ENCODE data around the gene SENP1. TPM values are rescaled to one million over a fixed set of nuclear protein-coding genes. Genes with fewer than 3 reads are reported as not detected.

SENP1 gene
- total RNA-seq, 1 donor from 2014 or later: 24.2 TPM

DNA sequence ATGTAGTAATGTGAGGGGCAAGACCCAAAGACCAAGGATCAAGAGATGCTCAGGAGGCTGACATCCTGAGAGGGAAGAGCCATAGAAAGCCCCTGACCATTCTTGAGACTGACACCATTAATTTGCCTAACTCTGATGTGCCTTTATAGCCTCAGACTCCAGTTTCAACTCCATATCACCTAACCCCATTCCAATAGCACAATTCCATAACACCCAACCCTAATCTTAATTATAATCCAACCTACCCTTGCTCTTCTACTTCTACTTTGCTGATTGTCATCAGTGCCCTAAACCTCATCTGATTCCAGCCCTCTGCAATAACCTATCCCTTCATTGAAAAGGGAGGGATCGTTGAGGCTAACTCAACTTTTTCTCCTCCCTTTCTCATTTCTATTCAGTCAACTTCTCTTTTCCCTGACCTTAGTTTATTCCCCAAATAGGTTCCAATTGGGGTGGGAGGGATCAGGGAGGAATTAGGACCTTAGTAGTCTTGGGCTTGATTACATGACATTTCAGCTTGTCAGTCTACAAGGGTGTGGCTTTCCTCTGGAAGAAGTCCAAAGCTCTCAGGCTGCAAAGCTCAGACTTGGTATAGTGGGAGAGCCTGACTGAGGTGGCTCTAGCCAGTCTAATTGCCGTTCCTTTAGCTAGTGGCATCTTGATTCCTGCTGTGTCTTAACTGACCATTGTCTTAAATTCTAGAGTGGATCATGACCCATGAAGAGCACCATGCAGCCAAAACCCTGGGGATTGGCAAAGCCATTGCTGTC lies 16.4 kb upstream of the SENP1 start:
- Mint-ChIP-seq H3K9me3 (ENCODE audit: unreplicated experiment) (no peaks in the 10 kb centered on the region), H3K36me3 (ENCODE audit: unreplicated experiment) (no peaks in the 10 kb centered on the region), H3K27ac (ENCODE audit: unreplicated experiment) (no peak overlapping the region), H3K27me3 (ENCODE audit: unreplicated experiment) (peaks cover 6% of the 10 kb centered on the region), H3K4me3 (ENCODE audit: unreplicated experiment) (no peak overlapping the region), H3K4me1 (ENCODE audit: low read depth, unreplicated experiment) (peaks cover 9% of the 10 kb centered on the region)
- no peak for TF ChIP-seq CTCF (IDR thresholded peaks at IDR 0.05; ENCODE audit: partially characterized antibody, unreplicated experiment)
- DNase-seq: no peak

DNA sequence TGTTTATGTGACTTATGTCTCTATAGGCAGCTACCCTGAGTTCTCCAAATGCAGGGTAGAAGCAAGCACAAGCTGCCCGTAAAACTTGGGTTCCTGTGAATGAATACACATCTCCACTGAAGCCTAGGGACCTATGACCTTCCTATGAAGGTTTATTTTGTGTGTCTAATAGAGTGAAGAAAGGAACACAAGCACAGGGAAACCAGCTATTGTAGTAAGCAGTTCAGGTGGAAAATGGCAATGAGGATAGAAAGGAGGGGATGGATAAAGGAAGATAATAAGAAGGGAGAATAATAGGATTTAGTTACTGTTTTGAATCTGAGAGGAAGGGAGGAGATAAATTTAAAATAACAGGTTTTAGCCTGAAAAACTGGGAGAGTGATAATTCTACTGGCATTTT lies 15.6 kb upstream of the SENP1 start:
- peaks cover 9% of the 10 kb centered on the region for H3K4me1 Mint-ChIP-seq (ENCODE audit: low read depth, unreplicated experiment)
- no peaks in the 10 kb centered on the region for H3K36me3 Mint-ChIP-seq (ENCODE audit: unreplicated experiment)
- peaks cover 6% of the 10 kb centered on the region for H3K27me3 Mint-ChIP-seq (ENCODE audit: unreplicated experiment)
- H3K4me3 Mint-ChIP-seq (ENCODE audit: unreplicated experiment): no peak overlapping the region
- no peak for TF ChIP-seq CTCF (IDR thresholded peaks at IDR 0.05; ENCODE audit: partially characterized antibody, unreplicated experiment)
- DNase-seq: no peak
- no peaks in the 10 kb centered on the region for H3K9me3 Mint-ChIP-seq (ENCODE audit: unreplicated experiment)
- H3K27ac Mint-ChIP-seq (ENCODE audit: unreplicated experiment): no peak overlapping the region

GRCh38 chr12:48119834-48120195 lies 13.9 kb upstream of the SENP1 start:
- Mint-ChIP-seq H3K36me3 (ENCODE audit: unreplicated experiment) (no peaks in the 10 kb centered on the region), H3K9me3 (ENCODE audit: unreplicated experiment) (peaks cover 2% of the 10 kb centered on the region), H3K4me1 (ENCODE audit: low read depth, unreplicated experiment) (peaks cover 9% of the 10 kb centered on the region), H3K27ac (ENCODE audit: unreplicated experiment) (peak overlapping the region; percentile 81), H3K27me3 (ENCODE audit: unreplicated experiment) (peaks cover 6% of the 10 kb centered on the region), H3K4me3 (ENCODE audit: unreplicated experiment) (peak overlapping the region; percentile 98)
- DNase-seq: no peak
- no peak for TF ChIP-seq CTCF (IDR thresholded peaks at IDR 0.05; ENCODE audit: partially characterized antibody, unreplicated experiment)

GRCh38 chr12:48119078-48119833 lies 13.4 kb upstream of the SENP1 start, which contains the start of gene PFKM:
Gene PFKM (plus strand): TSS chr12:48119364. CDS start chr12:48122775, 3,411 bp downstream.
- peak; percentile 73 for DNase-seq
- peak within 1 kb of the TSS; percentile 98 for H3K4me3 Mint-ChIP-seq (ENCODE audit: unreplicated experiment)
- H3K36me3 Mint-ChIP-seq (ENCODE audit: unreplicated experiment): no peaks in the 10 kb centered on the region
- H3K27me3 Mint-ChIP-seq (ENCODE audit: unreplicated experiment): peaks cover 6% of the 10 kb centered on the region
- H3K27ac Mint-ChIP-seq (ENCODE audit: unreplicated experiment): peak within 1 kb of the TSS; percentile 97
- peaks cover 9% of the 10 kb centered on the region for H3K4me1 Mint-ChIP-seq (ENCODE audit: low read depth, unreplicated experiment)
- TF ChIP-seq CTCF (IDR thresholded peaks at IDR 0.05; ENCODE audit: partially characterized antibody, unreplicated experiment): no peak
- H3K9me3 Mint-ChIP-seq (ENCODE audit: unreplicated experiment): peaks cover 4% of the 10 kb centered on the region
